Left lobe of liver (tissue), 2 donors: ENCODE results near the gene KMT2C. TPM values are rescaled to one million over a fixed set of nuclear protein-coding genes. Genes with fewer than 3 reads are reported as not detected.
"Not testable (repeated sequence)": the region's sequence is repeated elsewhere in the genome, so short reads cannot be mapped to it uniquely, and the experiment has no call there.

ENCODE experiments used
- ATAC-seq: fragments of 200-7000 bp; cut with Tn5 transposase; one replicate; pipeline ENCODE4 v1.9.1; 2020; ENCODE audit warnings: mild to moderate bottlenecking, moderate library complexity
- DNase-seq: peaks from one replicate; pipeline ENCODE4 v3.0.0-alpha.2; 2020; ENCODE audit warnings: low spot score
- total RNA-seq: library from RNA; stranded (reverse); gene quantifications from one replicate; pipeline ENCODE4 v1.2.1, GENCODE V29; 2021
- donor health status: DM: no; HTN: no; CAD: no; lungs with moderate emphysema.
- donor health status: DM: no; HTN: yes; CAD: no.

The KMT2C gene
- total RNA-seq, 1 donor from 2014 or later = 34.5 TPM

DNA sequence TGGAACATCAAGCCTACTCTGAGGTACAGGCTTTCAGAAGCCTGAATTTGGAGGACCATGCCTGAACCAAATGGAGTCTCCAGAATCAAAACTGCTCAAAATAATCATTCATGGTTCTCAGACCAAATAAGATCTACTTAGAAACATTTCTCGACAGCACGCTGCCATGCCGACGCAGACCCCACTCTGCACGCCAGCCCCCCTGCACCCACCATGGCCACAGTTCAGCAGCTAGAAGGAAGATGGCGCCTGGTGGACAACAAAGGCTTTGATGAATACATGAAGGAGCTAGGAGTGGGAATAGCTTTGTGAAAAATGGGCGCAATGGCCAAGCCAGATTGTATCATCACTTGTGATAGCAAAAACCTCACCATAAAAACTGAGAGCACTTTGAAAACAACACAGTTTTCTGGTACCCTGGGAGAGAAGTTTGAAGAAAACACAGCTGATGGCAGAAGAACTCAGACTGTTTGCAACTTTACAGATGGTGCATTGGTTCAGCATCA is 6.6 kb upstream of the KMT2C start:
- ATAC-seq = no peak
- DNase-seq = no peak

GRCh38 chr7:152441810-152442209 is 6.0 kb upstream of the KMT2C start:
- DNase-seq, ATAC-seq: not testable (repeated sequence)

- ATAC-seq, DNase-seq: not testable (repeated sequence)
These were observed 5.4 kb upstream of the KMT2C start for GRCh38 chr7:152441168-152441567.

DNA sequence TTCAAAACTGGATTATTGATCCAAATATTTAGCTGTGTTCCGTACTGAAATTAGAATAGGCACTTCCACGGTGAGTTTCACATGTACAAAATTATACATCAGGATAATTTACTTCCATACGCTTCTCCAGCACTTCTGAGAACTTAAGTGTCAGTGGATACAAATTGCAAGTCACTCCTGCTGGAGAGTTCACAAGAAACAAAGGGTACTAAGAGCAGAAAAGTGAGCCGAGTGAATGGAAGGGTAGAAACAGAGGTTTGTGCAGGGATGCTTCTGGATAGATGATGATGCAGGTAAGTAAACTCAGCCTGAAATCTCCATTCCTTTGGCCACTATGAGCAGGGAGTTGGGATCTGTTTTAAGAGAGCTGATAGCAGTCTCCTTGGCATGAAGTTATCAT is 2.2 kb upstream of the KMT2C start:
- not testable (repeated sequence) for ATAC-seq, DNase-seq

- ATAC-seq, DNase-seq: not testable (repeated sequence)
These were observed 1.2 kb upstream of the KMT2C start for GRCh38 chr7:152436931-152437575.

DNA sequence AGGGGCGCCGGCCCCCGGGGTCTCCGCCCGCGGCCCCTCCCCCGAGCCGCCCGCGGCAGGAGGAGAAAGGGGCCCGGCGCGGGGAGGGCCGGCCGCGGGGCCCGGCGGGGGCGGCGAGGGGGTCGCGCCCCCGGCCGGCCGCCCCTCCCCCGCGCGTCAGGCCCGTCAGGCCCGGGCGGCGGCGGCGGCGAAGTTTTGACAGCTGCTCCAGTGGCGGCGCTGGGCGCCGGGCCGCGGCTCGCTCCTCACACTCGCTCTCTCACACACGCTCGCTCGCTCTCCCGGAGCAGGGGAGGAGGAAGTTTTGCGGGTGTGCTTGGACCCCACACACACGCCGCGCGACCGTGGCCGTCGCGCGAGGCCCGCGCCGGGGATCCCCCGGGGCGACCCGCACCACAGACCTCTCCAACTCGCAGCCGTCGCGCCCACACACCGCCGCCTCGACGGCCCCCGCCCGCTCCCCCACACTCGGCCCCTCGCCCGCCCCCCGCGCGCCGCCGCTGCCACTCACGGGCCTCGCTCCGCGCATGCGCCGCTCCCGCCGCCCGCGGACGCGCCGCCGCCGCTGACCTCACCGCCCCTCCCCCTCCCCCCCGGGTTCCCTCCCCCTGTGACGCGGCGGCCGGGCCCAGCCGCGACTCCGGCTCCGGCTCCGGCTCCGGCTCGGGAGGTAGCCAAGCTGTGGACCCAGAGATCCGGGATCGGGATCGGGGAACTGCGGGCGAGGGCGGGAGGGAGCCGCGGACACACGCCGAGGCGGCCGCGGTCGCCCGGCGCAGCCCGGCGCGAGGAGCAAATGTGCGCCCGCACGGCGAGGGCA is 518 bp upstream of the KMT2C start:
- peak; percentile 95 for DNase-seq
- ATAC-seq = peak; percentile 87

DNA sequence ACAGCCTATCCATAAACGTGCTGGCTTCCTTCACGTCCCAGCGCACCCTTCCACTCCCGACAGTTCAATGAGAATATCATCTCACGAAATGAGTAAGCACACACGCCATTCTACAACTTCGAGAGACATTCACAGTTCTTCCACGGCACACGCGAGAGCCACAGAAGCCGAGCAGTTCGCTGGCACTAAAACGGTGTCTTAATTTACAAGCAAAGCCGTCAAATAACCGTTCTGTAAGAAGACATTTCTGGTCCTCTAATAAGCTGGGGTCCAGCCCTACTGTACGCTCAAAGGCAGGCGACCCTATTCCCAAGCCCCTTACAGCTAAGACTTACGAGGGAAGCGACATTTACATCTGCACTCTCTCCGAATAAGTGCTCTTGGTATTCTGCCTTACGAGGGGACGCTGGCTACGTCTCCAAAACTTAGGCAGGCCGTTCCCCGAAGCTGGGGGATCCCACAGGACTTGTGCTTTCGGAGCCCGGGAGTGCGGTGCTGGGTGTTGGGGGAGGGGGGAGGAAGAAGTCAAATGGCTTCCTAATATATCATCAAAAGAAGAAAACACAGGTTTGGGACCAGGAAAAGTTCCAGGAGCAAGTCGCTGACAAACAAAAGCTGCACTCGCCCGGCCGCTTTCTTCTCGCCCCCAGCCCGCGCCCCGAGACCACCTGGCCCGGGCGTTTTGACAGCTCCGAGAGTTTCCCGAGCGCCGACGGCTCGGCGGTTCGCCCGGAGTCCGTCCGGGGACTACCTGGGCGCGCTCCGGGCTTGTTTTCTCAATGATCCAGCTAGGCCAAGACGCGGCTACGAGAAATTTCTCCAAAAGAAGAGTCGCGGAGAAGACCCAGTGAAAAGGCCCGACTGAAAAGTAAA is 1.1 kb downstream of the KMT2C start:
- peak; percentile 9 for ATAC-seq
- peak; percentile 57 for DNase-seq

GRCh38 chr7:152433721-152434490 is 1.9 kb downstream of the KMT2C start:
- DNase-seq = peak; percentile 49
- peak; percentile 19 for ATAC-seq

- not testable (repeated sequence) for DNase-seq, ATAC-seq
These were observed 3.1 kb downstream of the KMT2C start for GRCh38 chr7:152432735-152433134.

DNA sequence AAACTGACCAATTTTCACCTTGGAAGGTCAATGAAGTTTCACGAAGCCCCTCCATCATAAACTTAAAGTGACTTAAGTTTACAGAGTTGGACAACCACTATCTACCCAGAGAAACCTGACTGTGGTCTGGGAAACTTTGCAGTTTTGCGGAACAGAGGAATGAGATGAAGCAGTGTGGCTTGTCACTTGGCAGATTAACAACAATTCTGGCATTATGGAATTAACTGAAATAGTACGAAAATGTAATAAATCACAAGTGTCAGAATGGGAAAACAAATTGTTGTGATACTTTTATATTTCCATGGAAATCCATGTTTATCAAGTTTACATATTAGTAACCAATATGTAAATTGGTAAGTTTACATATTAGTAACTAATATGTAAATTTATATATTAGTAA is 4.9 kb downstream of the KMT2C start:
- no peak for ATAC-seq
- DNase-seq = no peak

DNA sequence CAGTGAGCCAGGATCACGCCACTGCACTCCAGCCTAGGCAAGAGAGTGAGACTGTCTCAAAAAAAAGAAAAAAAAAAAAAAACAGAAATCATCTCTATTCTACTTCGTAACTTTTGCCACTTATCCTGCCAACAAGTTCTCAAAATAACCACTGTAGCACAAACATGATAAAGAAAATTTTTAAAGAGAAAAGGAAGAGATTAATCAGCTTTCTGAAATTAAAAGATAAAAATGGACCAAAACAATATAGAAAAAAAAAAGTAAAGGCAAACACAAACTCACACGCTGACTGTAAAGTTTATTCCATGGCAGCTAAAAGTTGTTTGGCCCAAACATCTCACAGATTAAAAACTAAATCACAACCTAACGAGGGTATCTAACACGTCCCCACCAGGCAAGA is 5.7 kb downstream of the KMT2C start:
- not testable (repeated sequence) for DNase-seq, ATAC-seq

DNA sequence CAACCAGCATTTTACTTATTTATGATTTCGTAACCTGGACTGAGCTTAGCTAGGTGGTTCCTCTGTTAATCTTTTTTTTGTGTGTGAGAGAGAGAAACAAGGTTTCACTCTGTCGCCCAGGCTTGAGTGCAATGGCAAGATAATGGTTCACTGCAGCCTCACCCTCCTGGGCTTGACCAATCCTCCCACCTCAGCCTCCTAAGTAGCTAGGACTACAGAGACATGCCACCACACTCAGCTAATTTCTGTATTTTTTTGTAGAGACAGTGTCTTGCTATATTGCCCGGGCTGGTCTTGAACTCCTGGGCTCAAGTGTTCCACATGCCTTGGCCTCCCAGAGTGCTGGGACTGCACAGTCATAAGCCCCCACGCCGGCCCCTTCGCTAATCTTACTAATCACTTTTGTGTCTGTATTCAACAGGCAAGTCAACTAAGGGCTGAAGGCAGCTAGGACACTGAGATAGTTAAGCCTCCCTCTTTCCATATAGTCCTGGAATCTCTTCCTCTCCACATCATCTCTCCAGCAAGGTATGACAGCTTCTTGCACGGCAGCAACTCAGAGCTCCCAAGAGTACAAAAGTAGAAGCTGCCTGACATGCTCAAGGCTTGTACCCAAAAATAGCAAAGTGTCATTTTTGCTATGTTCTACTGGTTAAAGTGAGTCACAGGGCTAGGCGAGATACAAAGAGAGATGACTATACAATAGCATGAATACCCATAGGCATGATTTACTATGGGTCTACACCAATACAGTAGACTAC is 11.3 kb downstream of the KMT2C start:
- DNase-seq (no peak), ATAC-seq (no peak)

- no peak for DNase-seq
These were observed 11.8 kb downstream of the KMT2C start for GRCh38 chr7:152423991-152424347.

DNA sequence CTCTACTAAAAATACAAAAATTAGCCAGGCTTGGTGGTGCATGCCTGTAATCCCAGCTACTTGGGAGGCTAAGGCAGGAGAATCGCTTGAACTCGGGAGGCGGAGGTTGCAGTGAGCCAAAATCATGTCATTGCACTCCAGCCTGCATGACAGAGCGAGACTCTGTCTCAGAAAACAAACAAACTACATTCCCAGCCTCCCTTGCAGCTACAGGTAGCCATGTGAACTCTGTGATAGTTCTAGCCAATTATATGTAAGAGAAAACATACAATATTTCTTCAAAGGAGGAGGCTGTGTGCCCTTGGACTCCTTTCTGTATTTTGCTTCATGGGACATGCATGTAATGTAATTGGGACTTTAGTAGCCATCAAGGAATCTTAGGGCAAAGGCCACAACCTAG is 12.6 kb downstream of the KMT2C start:
- ATAC-seq, DNase-seq: not testable (repeated sequence)

More at GRCh38 chr7:152423991-152424347, 11.8 kb downstream of the KMT2C start:
- ATAC-seq = no peak

DNA sequence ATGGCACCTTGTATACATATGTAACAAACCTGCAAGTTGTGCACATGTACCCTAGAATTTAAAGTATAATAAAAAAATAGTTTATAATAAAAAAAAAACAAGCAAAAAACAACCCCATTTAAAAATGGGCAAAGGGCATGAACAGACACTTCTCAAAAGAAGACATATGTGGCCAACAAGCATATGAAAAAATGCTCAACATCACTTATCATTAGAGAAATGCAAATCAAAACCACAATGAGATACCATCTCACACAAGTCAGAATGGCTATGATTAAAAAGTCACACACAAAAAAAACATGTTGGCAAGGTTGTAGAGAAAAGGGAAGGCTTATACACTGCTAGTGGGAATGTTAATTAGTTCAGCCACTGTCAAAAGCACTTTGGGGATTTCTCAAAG is 14.9 kb downstream of the KMT2C start:
- not testable (repeated sequence) for ATAC-seq, DNase-seq

DNA sequence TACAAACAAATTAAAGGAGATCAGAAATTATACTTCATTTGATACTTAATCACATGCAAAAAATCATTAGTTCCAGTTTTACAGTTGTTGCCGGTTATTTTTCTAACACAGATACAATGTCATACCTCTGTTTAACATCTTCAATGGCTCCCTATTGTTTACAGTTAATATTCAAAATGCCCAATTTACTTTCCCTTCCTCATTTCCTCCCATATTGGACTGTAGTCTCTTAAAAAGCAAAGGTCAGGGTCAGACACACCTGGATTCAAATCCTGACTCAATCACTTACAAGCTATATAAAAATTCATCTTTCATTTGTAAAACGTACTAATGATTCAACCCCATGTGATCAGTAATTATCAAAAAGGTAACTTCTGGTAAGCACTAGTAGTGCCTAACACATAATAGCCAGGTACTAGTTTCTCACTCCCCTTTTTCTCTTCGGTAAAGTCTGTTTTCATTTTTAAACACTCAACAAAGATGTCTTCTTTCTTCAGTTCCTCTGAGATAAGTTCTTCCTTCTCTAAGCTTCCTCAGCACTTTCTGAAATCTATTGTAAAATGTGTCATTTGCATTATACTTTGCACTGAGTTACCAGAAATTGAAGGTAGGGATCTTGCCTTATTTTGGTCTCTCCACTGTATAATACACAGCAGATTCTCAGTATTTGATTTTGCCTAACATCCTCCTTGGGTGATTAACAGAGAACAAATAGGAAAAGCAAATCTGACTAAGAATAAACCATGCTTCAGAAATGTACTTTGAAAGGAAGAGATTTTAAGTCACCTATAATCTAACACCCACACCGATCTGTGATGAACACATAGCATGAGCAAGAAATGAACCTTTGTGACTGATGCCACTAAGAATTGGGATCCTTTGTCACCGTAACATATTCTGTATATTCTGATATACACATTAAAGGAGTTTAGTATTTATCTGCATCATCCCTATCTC is 16.1 kb downstream of the KMT2C start:
- DNase-seq (no peak), ATAC-seq (no peak)

DNA sequence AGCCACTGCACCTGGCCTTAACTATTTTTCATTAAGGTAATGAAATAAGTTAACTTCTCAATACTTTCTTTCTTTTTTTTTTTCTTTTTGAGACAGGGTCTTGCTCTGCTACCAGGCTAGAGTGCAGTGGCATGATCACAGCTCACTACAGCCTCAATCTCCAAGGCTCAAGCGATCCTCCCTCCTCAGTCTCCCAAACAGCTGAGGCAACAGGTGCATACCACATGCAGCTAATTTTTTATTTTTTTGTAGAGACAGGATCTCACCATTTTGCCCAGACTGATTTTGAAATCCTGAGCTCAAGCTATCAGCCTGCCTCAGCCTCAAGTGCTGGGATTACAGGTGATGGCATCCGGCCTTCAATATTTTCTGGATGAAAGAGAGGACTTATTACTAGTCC is 21.0 kb downstream of the KMT2C start:
- ATAC-seq (no peak), DNase-seq (no peak)

DNA sequence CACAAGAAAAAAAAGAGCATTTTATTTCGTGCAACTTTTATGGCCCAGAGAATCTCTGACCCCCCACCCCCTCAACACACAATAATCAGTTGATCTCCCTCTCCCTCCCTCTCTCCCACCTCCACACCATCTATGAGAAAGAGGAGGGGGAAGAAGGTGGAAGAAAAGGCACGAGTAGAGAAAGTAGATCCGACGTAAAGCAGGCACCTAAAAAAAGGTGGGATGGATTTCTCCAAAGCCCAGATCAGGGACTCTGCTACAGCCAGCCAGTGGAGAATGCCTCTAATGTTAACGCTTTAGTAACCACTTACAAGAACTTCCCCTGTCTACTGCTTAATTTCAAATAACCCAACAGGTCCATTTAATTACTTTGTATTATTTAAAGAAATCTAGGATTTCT is 24.4 kb downstream of the KMT2C start:
- ATAC-seq (peak; percentile 17), DNase-seq (no peak)
